ENCODE results near the gene POTEJ.
"Not testable (repeated sequence)": the region's sequence is repeated elsewhere in the genome, so short reads cannot be mapped to it uniquely, and the experiment has no call there.

DNA sequence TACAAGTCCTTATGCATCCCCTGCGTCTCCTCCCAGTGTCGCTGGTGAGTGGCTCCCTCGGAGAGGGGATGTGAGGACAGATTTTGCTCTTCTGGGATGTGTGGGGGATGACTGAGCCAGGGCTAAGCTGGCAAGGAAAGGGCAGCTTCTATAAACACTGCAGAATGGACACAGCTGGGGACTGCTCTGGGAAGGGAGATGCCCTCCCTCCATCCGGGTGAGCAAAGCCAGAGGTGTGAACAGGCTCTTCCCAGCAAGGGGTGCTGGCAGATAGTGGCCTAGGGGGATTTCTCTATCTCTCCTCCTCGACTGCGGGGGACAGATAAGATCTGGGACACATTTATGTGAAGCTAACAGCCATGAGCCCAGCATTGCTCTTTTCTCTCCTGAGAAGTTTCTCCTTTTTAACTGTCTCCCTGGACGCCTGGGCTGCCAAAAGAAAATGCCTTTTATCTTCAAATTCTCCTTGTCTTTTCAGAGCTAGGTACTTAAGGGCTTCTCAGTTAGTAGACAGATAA, 20.3 kb upstream of the POTEJ start:
- not testable (repeated sequence) for TF ChIP-seq POLR2A (IDR thresholded peaks at IDR 0.05)
- TF ChIP-seq, protein P1, sequence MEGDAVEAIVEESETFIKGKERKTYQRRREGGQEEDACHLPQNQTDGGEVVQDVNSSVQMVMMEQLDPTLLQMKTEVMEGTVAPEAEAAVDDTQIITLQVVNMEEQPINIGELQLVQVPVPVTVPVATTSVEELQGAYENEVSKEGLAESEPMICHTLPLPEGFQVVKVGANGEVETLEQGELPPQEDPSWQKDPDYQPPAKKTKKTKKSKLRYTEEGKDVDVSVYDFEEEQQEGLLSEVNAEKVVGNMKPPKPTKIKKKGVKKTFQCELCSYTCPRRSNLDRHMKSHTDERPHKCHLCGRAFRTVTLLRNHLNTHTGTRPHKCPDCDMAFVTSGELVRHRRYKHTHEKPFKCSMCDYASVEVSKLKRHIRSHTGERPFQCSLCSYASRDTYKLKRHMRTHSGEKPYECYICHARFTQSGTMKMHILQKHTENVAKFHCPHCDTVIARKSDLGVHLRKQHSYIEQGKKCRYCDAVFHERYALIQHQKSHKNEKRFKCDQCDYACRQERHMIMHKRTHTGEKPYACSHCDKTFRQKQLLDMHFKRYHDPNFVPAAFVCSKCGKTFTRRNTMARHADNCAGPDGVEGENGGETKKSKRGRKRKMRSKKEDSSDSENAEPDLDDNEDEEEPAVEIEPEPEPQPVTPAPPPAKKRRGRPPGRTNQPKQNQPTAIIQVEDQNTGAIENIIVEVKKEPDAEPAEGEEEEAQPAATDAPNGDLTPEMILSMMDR (IDR thresholded peaks at IDR 0.05): not testable (repeated sequence)
